B cell (primary cell): ENCODE data around the gene GID4. TPM values are rescaled to one million over a fixed set of nuclear protein-coding genes. Genes with fewer than 3 reads are reported as not detected.

ENCODE experiments used
- ATAC-seq: fragments of 200-7000 bp; cut with Tn5 transposase; one replicate; pipeline ENCODE4 v1.10.0; 2021; ENCODE audit warnings: low read depth, mild to moderate bottlenecking, moderate number of reproducible peaks, moderate library complexity
- CTCF ChIA-PET: fragments of 350-600 bp; sonication (Branson Sonifier 250); formaldehyde crosslinking; loops from one replicate; lab custom pipeline; 2021; ENCODE audit warnings: antibody characterized with exemption, inconsistent platforms; lab: Charles Lee
- POLR2A ChIA-PET: fragments of 350-600 bp; sonication (Branson Sonifier 250); formaldehyde crosslinking; loops from one replicate; lab custom pipeline; 2021; ENCODE audit warnings: antibody characterized with exemption; lab: Charles Lee
- DNase-seq: peaks from one replicate; pipeline ENCODE4 v3.0.0; 2013
- H2AFZ ChIP-seq: 2 replicates; pipeline ENCODE4 v1.6.1; 2012; ENCODE audit warnings: mild to moderate bottlenecking, low read depth, low read length; ENCODE audit not compliant: insufficient read depth, poor library complexity, severe bottlenecking
- H3K27ac ChIP-seq, 2 donors: 1 replicate in 1 of 2; 2 replicates in 1 of 2; pipeline ENCODE4 v1.5.1; 2012 to 2013; ENCODE audit warnings: low read length in 2 of 2, mild to moderate bottlenecking in 2 of 2, moderate library complexity in 1 of 2
- H3K27me3 ChIP-seq, 4 experiments: fragments of 200-600 bp in 1 of 4; sonication (generic) in 1 of 4; replicated peaks in 1 of 4; 1 replicate in 2 of 4; 2 replicates in 2 of 4; pipeline versions ENCODE4 v1.6.1 to v1.7.0; 2013 to 2016; ENCODE audit warnings: low read length in 3 of 4, mild to moderate bottlenecking in 2 of 4, mixed read lengths in 1 of 4, moderate library complexity in 1 of 4; ENCODE audit not compliant: insufficient read depth in 4 of 4, control insufficient read depth in 3 of 4; ENCODE audit errors: control extremely low read depth in 1 of 4
- H3K36me3 ChIP-seq, 2 experiments: replicated peaks in 1 of 2; 1 replicate in 1 of 2; 2 replicates in 1 of 2; pipeline versions ENCODE4 v1.6.1 to v1.7.1; 2013; ENCODE audit warnings: low read length in 1 of 2; ENCODE audit not compliant: insufficient read depth in 2 of 2, control insufficient read depth in 1 of 2; ENCODE audit errors: control extremely low read depth in 1 of 2, extremely low read depth in 1 of 2
- H3K4me1 ChIP-seq, 2 donors: fragments of 200-600 bp in 1 of 2; sonication (generic) in 1 of 2; 1 replicate in 1 of 2; 2 replicates in 1 of 2; pipeline versions ENCODE4 v1.5.1 to v1.6.1; 2013 to 2017; ENCODE audit warnings: low read length in 2 of 2; ENCODE audit not compliant: control insufficient read depth in 2 of 2, insufficient read depth in 2 of 2
- H3K4me2 ChIP-seq: replicated peaks from 2 replicates; pipeline ENCODE3; 2012; ENCODE audit warnings: mild to moderate bottlenecking, low read depth, low read length; ENCODE audit not compliant: poor library complexity, severe bottlenecking
- H3K4me3 ChIP-seq, 5 experiments: fragments of 200-600 bp in 1 of 5; sonication (generic) in 1 of 5; 1 replicate in 3 of 5; 2 replicates in 2 of 5; pipeline versions ENCODE4 v1.5.1 to v1.7.0; 2011 to 2016; ENCODE audit warnings: low read length in 4 of 5, mild to moderate bottlenecking in 4 of 5, low read depth in 2 of 5, control low read depth in 1 of 5, moderate library complexity in 1 of 5; ENCODE audit not compliant: insufficient read depth in 1 of 5; ENCODE audit errors: control extremely low read depth in 1 of 5, extremely low read depth in 1 of 5
- H3K79me2 ChIP-seq: fragments of 200-600 bp; sonication (generic); one replicate; pipeline ENCODE4 v1.6.0; 2016; ENCODE audit warnings: low read length; ENCODE audit not compliant: control insufficient read depth, insufficient read depth
- H3K9ac ChIP-seq: fragments of 200-600 bp; sonication (generic); 2 replicates; pipeline ENCODE4 v1.6.1; 2017; ENCODE audit warnings: mild to moderate bottlenecking, low read length, moderate library complexity
- H3K9me3 ChIP-seq, 3 donors: one replicate each; pipeline versions ENCODE4 v1.6.1 to v1.7.1; 2013; ENCODE audit warnings: low read length in 2 of 3; ENCODE audit not compliant: control insufficient read depth in 2 of 3, insufficient read depth in 1 of 3; ENCODE audit errors: control extremely low read depth in 1 of 3
- H4K20me1 ChIP-seq: 2 replicates; pipeline ENCODE4 v1.6.0; 2012; ENCODE audit warnings: mild to moderate bottlenecking, low read length; ENCODE audit not compliant: insufficient read depth, control insufficient read depth, poor library complexity, severe bottlenecking
- H3K27ac Mint-ChIP-seq: one replicate; pipeline ENCODE4 v1.8.0; 2021; ENCODE audit warnings: mixed read lengths
- H3K27me3 Mint-ChIP-seq: one replicate; pipeline ENCODE4 v1.8.0; 2021; ENCODE audit warnings: mixed read lengths
- H3K4me1 Mint-ChIP-seq: one replicate; pipeline ENCODE4 v1.8.0; 2021; ENCODE audit warnings: mixed read lengths
- H3K4me3 Mint-ChIP-seq: one replicate; pipeline ENCODE4 v1.8.0; 2021; ENCODE audit warnings: mixed read lengths
- H3K9me3 Mint-ChIP-seq: one replicate; pipeline ENCODE4 v1.8.0; 2022; ENCODE audit warnings: mixed read lengths; ENCODE audit not compliant: insufficient read depth
- EZH2 ChIP-seq: IDR thresholded peaks from 2 replicates; pipeline ENCODE4 v1.6.1; 2012; ENCODE audit warnings: borderline replicate concordance, low read depth, mild to moderate bottlenecking, moderate library complexity, low read length; ENCODE audit not compliant: insufficient read depth, poor library complexity, severe bottlenecking
- WGBS: methylation state at CpG from one replicate; pipeline ENCODE4 v1.1.5; 2013; ENCODE audit warnings: missing lambda C conversion rate; ENCODE audit not compliant: insufficient coverage; 5-methylcytosine and 5-hydroxymethylcytosine counted together
- intact Hi-C: fragments of 100-400 bp; cut with micrococcal nuclease; formaldehyde crosslinking; loops from one replicate; pipeline ENCODE4 v1.10.0; 2022
- polyA plus RNA-seq: library from polyadenylated mRNA; depleted of rRNA; stranded (reverse); fragments of >200 nt; gene quantifications from 2 replicates; pipeline ENCODE4 v1.2.3, GENCODE V29; 2012
- total RNA-seq, 2 donors: library from RNA; stranded (reverse); fragments of 120-200 nt in 1 of 2; gene quantifications; 1 replicate in 1 of 2; 2 replicates in 1 of 2; pipeline versions ENCODE4 v1.2.3 to v1.2.4, GENCODE V29; 2013 to 2022
- TF ChIP-seq, protein P1 (sequence below): fragments of 200-600 bp; IDR thresholded peaks from one replicate; pipeline ENCODE4 v1.8.0; 2022; ENCODE audit warnings: antibody characterized with exemption, mild to moderate bottlenecking

The GID4 gene
- total and polyA plus RNA-seq, 2 donors (not counting 1 experiment from before 2014, with no cell fraction given), result 5.6 to 11.8 TPM

DNA sequence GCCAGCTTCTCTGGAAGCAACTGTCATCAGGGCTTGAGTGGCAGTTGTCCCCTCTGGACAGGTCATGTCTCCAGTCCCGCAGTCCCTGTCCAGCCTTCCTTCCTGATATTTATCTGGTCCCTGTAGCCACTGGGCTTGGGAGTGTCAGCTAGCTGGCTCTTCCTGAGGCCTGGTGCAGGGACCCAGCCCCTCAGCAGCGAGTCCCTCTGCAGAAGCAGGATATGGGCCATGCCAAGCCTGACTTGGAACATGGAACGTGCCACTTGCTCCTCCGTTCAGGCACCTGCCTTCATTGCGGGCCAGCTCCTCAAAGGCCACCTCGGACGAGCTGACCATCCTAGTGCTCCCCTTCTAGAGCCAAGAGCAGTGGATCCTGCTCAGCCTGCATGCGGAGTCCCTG is 40.3 kb upstream of the GID4 start:
- Histone ChIP-seq H3K4me2 (no peak overlapping the region), H3K9me3 (no peaks in the 10 kb centered on the region), H3K27ac (no peak overlapping the region), H3K36me3 (no peaks in the 10 kb centered on the region), H3K79me2 (no peaks in the 10 kb centered on the region), H3K9ac (no peak overlapping the region), H3K4me1 (no peaks in the 10 kb centered on the region), H3K27me3 (no peaks in the 10 kb centered on the region), H2AFZ (no peak overlapping the region), H3K4me3 (no peak overlapping the region), H4K20me1 (no peaks in the 10 kb centered on the region)
- peaks cover 6% of the 10 kb centered on the region for H3K4me1 Mint-ChIP-seq
- intact Hi-C loops, result no loop called here
- H3K27ac Mint-ChIP-seq, result no peak overlapping the region
- TF ChIP-seq, protein P1, sequence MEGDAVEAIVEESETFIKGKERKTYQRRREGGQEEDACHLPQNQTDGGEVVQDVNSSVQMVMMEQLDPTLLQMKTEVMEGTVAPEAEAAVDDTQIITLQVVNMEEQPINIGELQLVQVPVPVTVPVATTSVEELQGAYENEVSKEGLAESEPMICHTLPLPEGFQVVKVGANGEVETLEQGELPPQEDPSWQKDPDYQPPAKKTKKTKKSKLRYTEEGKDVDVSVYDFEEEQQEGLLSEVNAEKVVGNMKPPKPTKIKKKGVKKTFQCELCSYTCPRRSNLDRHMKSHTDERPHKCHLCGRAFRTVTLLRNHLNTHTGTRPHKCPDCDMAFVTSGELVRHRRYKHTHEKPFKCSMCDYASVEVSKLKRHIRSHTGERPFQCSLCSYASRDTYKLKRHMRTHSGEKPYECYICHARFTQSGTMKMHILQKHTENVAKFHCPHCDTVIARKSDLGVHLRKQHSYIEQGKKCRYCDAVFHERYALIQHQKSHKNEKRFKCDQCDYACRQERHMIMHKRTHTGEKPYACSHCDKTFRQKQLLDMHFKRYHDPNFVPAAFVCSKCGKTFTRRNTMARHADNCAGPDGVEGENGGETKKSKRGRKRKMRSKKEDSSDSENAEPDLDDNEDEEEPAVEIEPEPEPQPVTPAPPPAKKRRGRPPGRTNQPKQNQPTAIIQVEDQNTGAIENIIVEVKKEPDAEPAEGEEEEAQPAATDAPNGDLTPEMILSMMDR, result no peak
- no peak for TF ChIP-seq EZH2
- H3K9me3 Mint-ChIP-seq, result no peaks in the 10 kb centered on the region
- CTCF ChIA-PET, result no interaction called here
- POLR2A ChIA-PET, result no interaction called here
- ATAC-seq, result no peak
- no peaks in the 10 kb centered on the region for H3K27me3 Mint-ChIP-seq
- WGBS, result 96% methylated on average over 8 of the region's 8 CpGs
- H3K4me3 Mint-ChIP-seq, result no peak overlapping the region
- no peak for DNase-seq

DNA sequence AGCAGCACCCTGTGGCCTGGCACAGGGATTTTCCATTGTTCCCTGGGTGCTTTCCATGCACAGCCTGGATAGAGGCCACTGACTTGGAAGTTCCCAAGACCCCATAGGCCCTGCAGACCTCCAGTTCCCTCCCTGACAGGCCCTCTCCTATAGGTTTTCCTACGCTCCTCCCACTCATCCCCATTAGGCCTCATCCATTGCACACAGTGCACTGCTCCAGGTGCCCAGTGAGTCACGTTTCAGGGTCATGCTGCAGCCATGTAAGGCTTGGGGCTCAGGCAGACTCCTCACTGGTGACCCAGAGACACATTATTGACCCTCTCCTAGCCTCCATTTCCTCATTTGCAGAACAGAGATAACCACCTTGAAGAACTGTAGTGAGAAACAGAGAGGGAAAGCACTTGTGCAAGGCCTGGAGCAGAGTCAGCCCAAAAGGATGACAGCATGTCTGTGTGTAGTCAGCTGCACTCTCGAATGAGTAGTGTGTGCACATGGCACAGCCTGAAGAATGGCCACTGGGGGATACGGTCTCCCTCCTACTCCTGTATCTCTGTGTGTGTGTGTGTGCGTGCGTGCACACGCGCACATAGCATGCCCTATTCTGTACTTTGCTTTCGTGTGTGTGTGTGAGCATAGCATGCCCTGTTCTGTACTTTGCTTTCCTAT is 39.7 kb upstream of the GID4 start:
- Histone ChIP-seq H3K4me1 (no peaks in the 10 kb centered on the region), H3K4me3 (no peak overlapping the region), H3K36me3 (no peaks in the 10 kb centered on the region), H4K20me1 (no peaks in the 10 kb centered on the region), H3K4me2 (no peak overlapping the region), H3K79me2 (no peaks in the 10 kb centered on the region), H3K27ac (no peak overlapping the region), H3K9me3 (no peaks in the 10 kb centered on the region), H3K27me3 (no peaks in the 10 kb centered on the region), H3K9ac (no peak overlapping the region), H2AFZ (no peak overlapping the region)
- DNase-seq (no peak), ATAC-seq (no peak)
- Mint-ChIP-seq H3K27ac (no peak overlapping the region), H3K27me3 (no peaks in the 10 kb centered on the region), H3K4me1 (peaks cover 10% of the 10 kb centered on the region), H3K9me3 (no peaks in the 10 kb centered on the region), H3K4me3 (no peak overlapping the region)
- POLR2A ChIA-PET, result interaction anchor here (0.7 kb wide), 1 partner anchor 22 kb away, joined by 4 read pairs; no protein-coding TSS in a partner anchor
- 87% methylated on average over 7 of the region's 9 CpGs for WGBS
- intact Hi-C loops, result no loop called here
- CTCF ChIA-PET, result no interaction called here
- no peak for TF ChIP-seq EZH2
- TF ChIP-seq, protein P1, result no peak
